Lower leg skin (tissue), 3 donors: ENCODE results near the gene CEP55.

ENCODE experiments used
- CTCF ChIP-seq, 3 donors: fragments of 450-650 bp; IDR thresholded peaks; one replicate each; pipeline ENCODE4 v1.5.1; 2016; ENCODE audit warnings: antibody characterized with exemption in 3 of 3, mild to moderate bottlenecking in 3 of 3, moderate library complexity in 2 of 3
- POLR2A ChIP-seq, 2 donors: fragments of 450-650 bp; IDR thresholded peaks; one replicate each; pipeline ENCODE4 v1.6.1; 2016 to 2017; ENCODE audit warnings: antibody characterized with exemption in 2 of 2, mild to moderate bottlenecking in 1 of 2, moderate library complexity in 1 of 2

GRCh38 chr10:93456480-93456879 is 39.9 kb upstream of the CEP55 start:
- no peak for TF ChIP-seq POLR2A (IDR thresholded peaks at IDR 0.05)
- TF ChIP-seq CTCF (IDR thresholded peaks at IDR 0.05), result no peak
